GM23338 (cell line): ENCODE data around the gene MLST8. TPM values are rescaled to one million over a fixed set of nuclear protein-coding genes. Genes with fewer than 3 reads are reported as not detected.
A peak's percentile ranks its signal among the peaks of the same experiment; 100 is the strongest.

Source experiments
- ATAC-seq: fragments of 200-7000 bp; cut with Tn5 transposase; 3 replicates; pipeline ENCODE4 v1.9.1; 2020
- DNase-seq: peaks from one replicate; pipeline ENCODE4 v3.0.0-alpha.2; 2015; ENCODE audit warnings: low spot score
- H2AFZ ChIP-seq: fragments of 200-600 bp; sonication (generic); 2 replicates; pipeline ENCODE4 v1.8.0; 2016; ENCODE audit warnings: antibody characterized with exemption, mild to moderate bottlenecking, moderate library complexity
- H3F3A ChIP-seq: fragments of 200-600 bp; sonication (generic); replicated peaks from 2 replicates; pipeline ENCODE4 v1.8.0; 2017; ENCODE audit warnings: antibody characterized with exemption, mixed run types, low read depth
- H3K27ac ChIP-seq: fragments of 200-600 bp; sonication (generic); 2 replicates; pipeline ENCODE4 v1.6.1; 2016; ENCODE audit warnings: low read depth
- H3K27me3 ChIP-seq: fragments of 200-600 bp; sonication (generic); 2 replicates; pipeline ENCODE4 v1.8.0; 2016; ENCODE audit warnings: mild to moderate bottlenecking, mixed run types, moderate library complexity; ENCODE audit not compliant: insufficient read depth
- H3K36me3 ChIP-seq: fragments of 200-600 bp; sonication (generic); 2 replicates; pipeline ENCODE4 v1.8.0; 2016; ENCODE audit warnings: mild to moderate bottlenecking; ENCODE audit not compliant: insufficient read depth
- H3K4me1 ChIP-seq: fragments of 200-600 bp; sonication (generic); 2 replicates; pipeline ENCODE4 v1.8.0; 2016; ENCODE audit warnings: mild to moderate bottlenecking, moderate library complexity; ENCODE audit not compliant: insufficient read depth
- H3K4me2 ChIP-seq: fragments of 200-600 bp; sonication (generic); 2 replicates; pipeline ENCODE4 v1.7.1; 2017; ENCODE audit warnings: mixed run types
- H3K4me3 ChIP-seq: fragments of 200-600 bp; sonication (generic); 2 replicates; pipeline ENCODE4 v1.6.1; 2016; ENCODE audit warnings: mixed run types
- H3K79me2 ChIP-seq: fragments of 200-600 bp; sonication (generic); replicated peaks from 2 replicates; pipeline ENCODE4 v1.8.0; 2017; ENCODE audit warnings: mild to moderate bottlenecking; ENCODE audit not compliant: insufficient read depth
- H3K9me2 ChIP-seq: fragments of 200-600 bp; sonication (generic); 2 replicates; pipeline ENCODE4 v1.8.0; 2017; ENCODE audit not compliant: insufficient read depth
- H4K20me1 ChIP-seq: fragments of 200-600 bp; sonication (generic); replicated peaks from 2 replicates; pipeline ENCODE4 v1.8.0; 2017; ENCODE audit warnings: mild to moderate bottlenecking; ENCODE audit not compliant: insufficient read depth
- H3K27ac Mint-ChIP-seq: 2 replicates; pipeline ENCODE4 v1.8.0; 2020; ENCODE audit warnings: inconsistent platforms, mild to moderate bottlenecking, moderate library complexity, mixed read lengths
- H3K27me3 Mint-ChIP-seq: 3 replicates; pipeline ENCODE4 v1.8.0; 2022; ENCODE audit warnings: low read depth, mild to moderate bottlenecking, moderate library complexity, mixed read lengths, inconsistent platforms; ENCODE audit not compliant: insufficient read depth, poor library complexity
- H3K36me3 Mint-ChIP-seq: 3 replicates; pipeline ENCODE4 v1.8.0; 2021; ENCODE audit warnings: low read depth, mild to moderate bottlenecking, inconsistent platforms, moderate library complexity, mixed read lengths
- H3K4me1 Mint-ChIP-seq: 3 replicates; pipeline ENCODE4 v1.8.0; 2020; ENCODE audit warnings: mild to moderate bottlenecking, inconsistent platforms, mixed read lengths
- H3K4me3 Mint-ChIP-seq: 3 replicates; pipeline ENCODE4 v1.8.0; 2021; ENCODE audit warnings: moderate library complexity, mild to moderate bottlenecking, inconsistent platforms, mixed read lengths
- H3K9me3 Mint-ChIP-seq: 3 replicates; pipeline ENCODE4 v1.8.0; 2020; ENCODE audit warnings: moderate library complexity, mild to moderate bottlenecking, inconsistent platforms, mixed read lengths
- CREB1 ChIP-seq: fragments of 250-450 bp; sonication (Bioruptor Pico); IDR thresholded peaks from 2 replicates; pipeline ENCODE4 v1.5.0; 2020; ENCODE audit warnings: low read depth, mild to moderate bottlenecking, moderate library complexity
- CTCF ChIP-seq, 2 experiments: fragments of 200-600 bp in 1 of 2; sonication (generic) in 1 of 2; conservative IDR thresholded peaks; 2 replicates each; pipeline versions ENCODE4 v1.5.1 to v1.6.1; 2016 to 2017; ENCODE audit warnings: antibody characterized with exemption in 2 of 2, low read depth in 2 of 2, mild to moderate bottlenecking in 2 of 2, moderate library complexity in 1 of 2
- EZH2 ChIP-seq: fragments of 200-600 bp; sonication (generic); IDR thresholded peaks from one replicate; pipeline ENCODE4 v1.8.0; 2017; ENCODE audit warnings: antibody characterized with exemption, mild to moderate bottlenecking, low read depth; ENCODE audit not compliant: unreplicated experiment
- JUNB ChIP-seq: IDR thresholded peaks from one replicate; pipeline ENCODE4 v1.6.1; 2016; ENCODE audit warnings: antibody characterized with exemption; ENCODE audit not compliant: unreplicated experiment
- NANOG ChIP-seq: IDR thresholded peaks from 2 replicates; pipeline ENCODE4 v1.6.1; 2016; ENCODE audit warnings: antibody characterized with exemption, borderline replicate concordance
- POLR2AphosphoS5 ChIP-seq: IDR thresholded peaks from 2 replicates; pipeline ENCODE4 v1.6.1; 2016; ENCODE audit warnings: antibody characterized with exemption, low read depth
- REST ChIP-seq: IDR thresholded peaks from one replicate; pipeline ENCODE4 v1.6.1; 2018; ENCODE audit warnings: antibody characterized with exemption; ENCODE audit not compliant: unreplicated experiment
- ZNF114 ChIP-seq: fragments of 250-450 bp; sonication (Bioruptor Pico); IDR thresholded peaks from 2 replicates; pipeline ENCODE4 v1.5.0; 2020; ENCODE audit warnings: mild to moderate bottlenecking, moderate library complexity
- ZNF331 ChIP-seq: fragments of 250-450 bp; sonication (Bioruptor Pico); IDR thresholded peaks from 2 replicates; pipeline ENCODE4 v1.5.0; 2020; ENCODE audit warnings: low read depth, mild to moderate bottlenecking, moderate library complexity
- polyA plus RNA-seq: library from polyadenylated mRNA; unstranded; fragments of >200 nt; fragmentation: Nextera tagmentation; extraction: Ambion mirVana; gene quantifications from 2 replicates; pipeline ENCODE4 v1.2.1, GENCODE V29; 2016
- total RNA-seq: library from RNA; depleted of rRNA; stranded (reverse); fragments of >200 nt; shearing (Covaris generic); gene quantifications from 2 replicates; pipeline ENCODE4 v1.2.3, GENCODE V29; 2014

MLST8 gene
- total and polyA plus RNA-seq, 2 experiments from 2014 or later = 58.8 to 138 TPM

GRCh38 chr16:2242598-2242997 is 37.3 kb downstream of the MLST8 start:
- Mint-ChIP-seq H3K4me3 (no peak overlapping the region; the same call in 2 of the 3 replicates), H3K4me1 (no peaks in the 10 kb centered on the region), H3K9me3 (no peaks in the 10 kb centered on the region), H3K27ac (no peak overlapping the region), H3K27me3 (peaks cover 13% of the 10 kb centered on the region), H3K36me3 (peaks cover 46% of the 10 kb centered on the region)
- DNase-seq = no peak
- peaks cover 4% of the 10 kb centered on the region; the same call in 1 of the 2 replicates for H3K27me3 ChIP-seq
- no peaks in the 10 kb centered on the region for H3K9me2 ChIP-seq
- H3F3A ChIP-seq = peaks cover 8% of the 10 kb centered on the region; the same call in 1 of the 2 replicates
- H4K20me1 ChIP-seq = no peaks in the 10 kb centered on the region; the same call in none of the 2 replicates
- no peak overlapping the region for H2AFZ ChIP-seq
- peaks cover 4% of the 10 kb centered on the region; the same call in 1 of the 2 replicates for H3K36me3 ChIP-seq
- no peak overlapping the region for H3K4me3 ChIP-seq
- H3K4me2 ChIP-seq = no peak overlapping the region
- no peaks in the 10 kb centered on the region for H3K4me1 ChIP-seq
- no peak for TF ChIP-seq ZNF331 (CRISPR knock-in tag)
- TF ChIP-seq REST = no peak
- no peak for TF ChIP-seq CTCF (conservative IDR thresholded peaks at IDR 0.05; ENCODE audit: low read depth in 2 of 2)
- TF ChIP-seq CREB1 (CRISPR knock-in tag) = no peak
- no peak for TF ChIP-seq JUNB
- no peak for TF ChIP-seq EZH2
- no peak for TF ChIP-seq POLR2AphosphoS5
- no peak for TF ChIP-seq NANOG
- TF ChIP-seq ZNF114 (CRISPR knock-in tag) = no peak
- 0 out of 2 replicates have a peak, but pooled peaks cover 2% of the 10 kb centered on the region for H3K79me2 ChIP-seq
- H3K27ac ChIP-seq = no peak overlapping the region
- no peak for ATAC-seq

GRCh38 chr16:2243031-2243528 is 37.8 kb downstream of the MLST8 start:
- H3K4me1 Mint-ChIP-seq = no peaks in the 10 kb centered on the region
- Histone ChIP-seq H3K9me2 (no peaks in the 10 kb centered on the region), H3K4me2 (no peak overlapping the region), H3K36me3 (peaks cover 4% of the 10 kb centered on the region; the same call in 1 of the 2 replicates), H3K4me3 (no peak overlapping the region), H4K20me1 (no peaks in the 10 kb centered on the region; the same call in none of the 2 replicates), H2AFZ (no peak overlapping the region), H3K4me1 (no peaks in the 10 kb centered on the region), H3K27me3 (no peaks in the 10 kb centered on the region; the same call in 1 of the 2 replicates), H3K79me2 (peaks cover 6% of the 10 kb centered on the region; the same call in 1 of the 2 replicates), H3K27ac (no peak overlapping the region), H3F3A (peaks cover 8% of the 10 kb centered on the region; the same call in 1 of the 2 replicates)
- peaks cover 51% of the 10 kb centered on the region for H3K36me3 Mint-ChIP-seq
- TF ChIP-seq NANOG = no peak
- peak; percentile 49 to 66; a peak in 3 of 4 replicates for TF ChIP-seq CTCF (conservative IDR thresholded peaks at IDR 0.05; ENCODE audit: low read depth in 2 of 2)
- ATAC-seq = peak; percentile 25
- no peak overlapping the region for H3K27ac Mint-ChIP-seq
- no peaks in the 10 kb centered on the region for H3K9me3 Mint-ChIP-seq
- DNase-seq = peak; percentile 69
- peaks cover 11% of the 10 kb centered on the region for H3K27me3 Mint-ChIP-seq
- no peak overlapping the region for H3K4me3 Mint-ChIP-seq
